COLO668 (cell line): ENCODE measurements around the gene HOXC13.

Source experiments
- DNase-seq: peaks from one replicate; lab custom pipeline; 2025; ENCODE audit not compliant: unreplicated experiment; lab: John Stamatoyannopoulos, UW

HOXC13 gene

DNA sequence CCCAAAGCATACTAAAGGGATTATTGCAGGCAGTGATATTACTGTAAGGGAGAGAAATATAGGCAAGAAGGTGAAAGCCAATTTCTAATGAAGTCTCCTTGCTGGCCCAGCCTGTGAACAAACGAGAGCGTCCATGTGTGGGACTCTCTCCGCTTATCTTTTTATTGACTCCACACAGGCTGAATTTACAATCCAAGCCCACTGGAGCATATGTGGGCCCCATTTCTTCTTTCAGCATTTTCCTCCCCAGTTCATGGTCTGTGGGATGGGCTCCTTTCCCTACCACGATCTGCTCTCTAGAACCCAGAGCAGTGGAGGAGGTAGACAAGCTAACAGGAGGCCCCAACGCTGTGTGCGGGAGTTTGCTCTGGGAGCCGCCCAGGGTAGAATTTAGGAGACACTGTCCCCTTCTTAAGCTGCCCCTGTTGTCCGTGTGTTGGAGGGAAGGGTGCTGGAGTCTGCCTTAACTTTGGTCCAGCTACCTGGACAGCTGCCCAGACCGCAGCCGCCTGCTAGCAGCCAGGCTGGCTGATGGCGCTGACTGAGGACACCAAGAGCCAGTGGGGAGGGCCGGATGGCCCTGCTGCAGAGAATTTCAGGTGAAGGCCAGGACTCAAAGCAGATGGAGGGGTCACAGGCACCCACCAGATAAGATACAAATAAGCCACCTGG, 31.1 kb downstream of the HOXC13 start:
- no peak for DNase-seq

DNA sequence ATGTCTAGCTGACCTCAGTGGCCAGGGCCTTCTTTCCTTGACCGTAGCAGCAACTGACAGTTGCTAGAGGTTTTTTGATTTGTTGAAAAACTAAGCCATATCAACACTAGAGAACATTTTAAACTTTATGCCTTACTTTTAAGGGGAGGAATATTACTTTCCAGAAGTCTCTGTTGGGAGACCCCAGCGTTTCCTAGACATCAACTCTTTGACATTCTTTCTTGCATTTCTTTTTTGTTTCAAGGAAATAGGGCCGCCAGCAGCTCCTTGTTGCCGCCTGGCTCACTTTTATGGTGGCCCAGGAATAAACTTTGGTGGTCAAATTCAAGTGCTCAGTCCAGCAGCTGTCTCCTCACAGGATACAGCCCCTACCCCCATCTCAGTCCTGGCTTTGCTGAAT, 31.8 kb downstream of the HOXC13 start:
- DNase-seq, result no peak

DNA sequence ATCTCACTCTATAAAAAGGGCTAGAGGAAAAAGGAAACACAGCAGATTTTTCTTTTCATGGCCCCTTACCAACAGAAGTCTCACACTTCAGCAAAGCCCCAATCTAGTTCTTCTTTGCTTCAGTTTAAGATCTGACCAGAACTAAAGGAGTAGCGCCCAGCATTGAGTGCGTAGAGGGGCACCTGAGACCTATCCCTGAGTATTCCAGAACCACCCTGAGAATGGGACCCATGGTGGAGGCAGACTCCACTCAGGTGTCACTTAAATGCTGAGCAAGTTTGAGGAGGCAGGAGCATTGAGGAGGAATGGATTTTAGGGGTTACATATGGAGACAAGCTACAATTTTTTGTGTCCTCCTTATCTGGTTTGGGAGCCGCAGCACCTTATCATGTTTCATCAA, 32.5 kb downstream of the HOXC13 start:
- DNase-seq, result no peak

DNA sequence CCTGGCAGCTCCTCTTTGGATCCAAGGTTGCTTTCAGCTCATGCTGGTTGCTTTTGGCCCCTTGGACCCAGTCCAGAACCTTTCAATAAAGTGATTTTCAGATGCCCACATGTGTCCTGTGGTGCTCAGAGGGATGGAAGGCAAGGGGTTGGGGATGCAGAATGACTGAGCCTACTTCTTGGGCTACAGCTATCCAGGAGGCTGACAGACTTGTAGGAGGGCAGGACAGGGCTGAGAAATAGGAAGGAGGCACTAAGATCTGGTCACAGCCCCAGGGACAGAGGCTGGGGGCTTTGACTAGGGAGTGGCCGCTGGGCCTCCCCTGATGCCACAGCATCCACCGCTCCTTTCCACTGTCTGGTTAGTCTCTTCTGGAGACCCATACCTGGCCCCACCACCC, 33.1 kb downstream of the HOXC13 start:
- no peak for DNase-seq

DNA sequence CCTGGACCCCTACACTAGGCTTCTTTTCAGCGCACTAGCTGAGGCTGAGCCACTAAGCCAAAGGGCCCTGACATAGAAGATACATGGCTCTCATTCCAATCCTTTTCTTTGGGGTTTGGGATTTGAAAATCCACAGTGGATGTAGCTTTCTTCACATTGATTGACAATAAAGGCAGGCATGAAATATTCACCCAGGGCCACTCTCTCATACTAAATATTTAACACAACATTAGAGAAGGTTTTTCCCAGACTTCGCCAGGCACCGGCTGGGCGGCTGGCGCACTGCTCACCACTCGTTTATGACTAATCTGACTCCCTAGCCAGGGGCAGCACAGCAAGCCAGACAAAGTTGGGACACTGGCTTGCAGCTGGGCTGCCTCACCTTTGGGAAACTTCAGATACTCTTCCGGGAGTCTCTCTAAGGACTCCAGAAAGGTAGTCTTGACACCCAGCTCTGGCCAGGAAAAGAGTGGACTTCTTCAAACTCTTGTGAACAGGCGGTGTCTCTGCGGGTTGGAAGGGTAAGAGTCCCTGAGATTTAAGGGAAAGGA, 33.6 kb downstream of the HOXC13 start:
- no peak for DNase-seq

GRCh38 chr12:53972722-53973235, 34.1 kb downstream of the HOXC13 start, which contains the start of gene HOXC11:
TSS of gene HOXC11 (plus strand) at chr12:53973126. CDS start at chr12:53973242, 116 bp downstream.
- DNase-seq, result no peak

GRCh38 chr12:53973236-53974042, 34.8 kb downstream of the HOXC13 start:
- no peak for DNase-seq

- no peak for DNase-seq
These were observed 35.7 kb downstream of the HOXC13 start, which contains the start of gene HOTAIR for GRCh38 chr12:53974084-53975063. TSS of gene HOTAIR (minus strand) at chr12:53974954.

DNA sequence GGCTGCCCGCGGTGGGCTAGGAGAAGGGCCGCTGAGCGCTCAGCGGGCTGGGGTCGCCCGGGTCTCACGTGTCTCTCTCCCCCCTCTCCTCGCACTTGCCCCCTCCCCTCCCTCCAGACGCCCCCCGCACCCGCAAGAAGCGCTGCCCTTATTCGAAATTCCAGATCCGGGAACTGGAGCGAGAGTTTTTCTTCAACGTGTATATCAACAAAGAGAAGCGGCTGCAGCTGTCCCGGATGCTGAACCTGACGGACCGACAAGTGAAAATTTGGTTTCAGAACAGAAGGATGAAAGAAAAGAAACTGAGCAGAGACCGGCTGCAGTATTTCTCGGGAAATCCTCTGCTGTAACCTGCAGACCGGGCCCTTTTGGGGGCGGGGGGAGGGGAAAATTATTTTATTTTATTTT, 36.4 kb downstream of the HOXC13 start:
- DNase-seq, result no peak

DNA sequence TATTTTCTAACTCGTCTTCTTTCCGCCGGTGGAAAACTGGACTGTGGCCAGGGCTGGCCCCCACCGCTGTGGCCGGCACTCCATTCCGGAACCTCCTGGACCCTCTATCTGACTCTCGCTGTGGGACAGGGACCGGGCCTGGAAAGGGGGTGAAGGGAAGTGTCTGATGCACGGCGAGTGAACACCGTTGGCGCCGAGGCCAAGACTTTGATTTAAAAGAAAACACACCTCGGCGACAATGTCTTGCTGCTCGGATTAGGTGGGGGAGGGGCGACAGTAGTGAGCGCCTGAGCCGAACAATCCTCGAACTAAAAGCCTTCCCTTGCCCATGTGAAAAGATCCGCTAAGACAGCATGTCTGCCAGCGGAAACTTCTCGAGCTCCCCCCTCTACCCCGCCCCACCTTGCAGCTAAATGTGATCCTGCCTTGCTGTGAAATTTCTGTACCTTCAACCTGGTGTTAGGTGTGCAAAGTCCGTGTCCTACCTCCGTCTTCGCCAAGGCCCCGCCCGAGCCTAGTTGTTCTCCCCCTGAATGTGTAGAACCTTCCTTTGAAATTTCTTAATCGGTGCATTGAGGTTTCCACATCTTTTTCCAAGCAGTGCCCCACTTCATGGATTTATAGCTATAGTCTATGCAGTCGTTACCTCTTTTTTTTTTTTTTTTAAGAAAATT, 37.0 kb downstream of the HOXC13 start:
- DNase-seq, result no peak

- no peak for DNase-seq
These were observed 37.7 kb downstream of the HOXC13 start for GRCh38 chr12:53976172-53976822.

- no peak for DNase-seq
These were observed 38.4 kb downstream of the HOXC13 start for GRCh38 chr12:53976823-53977595.

DNA sequence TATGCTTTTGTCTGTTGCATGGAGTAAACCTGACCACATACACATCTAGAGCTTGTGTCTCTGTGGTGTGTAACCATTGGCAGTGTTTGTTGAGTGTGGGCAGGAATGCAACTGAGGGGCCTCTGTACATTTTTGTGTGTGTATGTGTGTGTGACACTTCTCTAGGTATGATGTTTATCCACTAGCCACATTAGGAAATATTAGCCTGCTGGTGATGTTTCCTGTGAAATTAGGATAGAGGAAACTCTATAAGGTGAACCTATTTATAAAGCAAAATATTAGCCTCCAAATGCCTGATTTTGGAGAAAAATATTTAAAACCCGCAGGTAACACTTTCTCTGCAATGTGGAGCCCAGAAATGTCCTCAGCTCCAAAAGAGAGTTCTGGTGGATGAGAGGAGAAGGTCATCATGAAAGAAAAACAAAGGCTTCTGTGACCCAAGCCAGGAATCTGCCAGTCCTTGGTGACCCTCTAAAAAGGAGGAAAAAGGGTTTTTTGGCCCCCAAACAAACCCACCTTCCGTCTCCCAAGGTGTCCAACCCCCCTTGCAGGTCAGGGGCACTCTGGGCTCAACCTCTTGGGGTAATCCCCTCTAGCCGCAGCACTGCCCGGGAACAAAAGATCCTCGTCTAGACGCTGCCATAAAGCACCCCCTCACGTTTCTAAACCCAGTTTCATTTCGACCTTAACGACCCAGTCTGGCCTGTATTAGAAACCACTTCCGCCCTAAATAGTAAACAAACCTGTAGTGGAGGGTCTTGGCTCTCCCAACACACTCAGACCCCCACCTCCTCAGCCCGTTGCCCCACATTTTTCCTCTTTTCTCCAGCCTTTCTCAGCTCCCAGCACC, 39.2 kb downstream of the HOXC13 start:
- DNase-seq, result no peak

GRCh38 chr12:53978477-53979356, 40.1 kb downstream of the HOXC13 start:
- no peak for DNase-seq

DNA sequence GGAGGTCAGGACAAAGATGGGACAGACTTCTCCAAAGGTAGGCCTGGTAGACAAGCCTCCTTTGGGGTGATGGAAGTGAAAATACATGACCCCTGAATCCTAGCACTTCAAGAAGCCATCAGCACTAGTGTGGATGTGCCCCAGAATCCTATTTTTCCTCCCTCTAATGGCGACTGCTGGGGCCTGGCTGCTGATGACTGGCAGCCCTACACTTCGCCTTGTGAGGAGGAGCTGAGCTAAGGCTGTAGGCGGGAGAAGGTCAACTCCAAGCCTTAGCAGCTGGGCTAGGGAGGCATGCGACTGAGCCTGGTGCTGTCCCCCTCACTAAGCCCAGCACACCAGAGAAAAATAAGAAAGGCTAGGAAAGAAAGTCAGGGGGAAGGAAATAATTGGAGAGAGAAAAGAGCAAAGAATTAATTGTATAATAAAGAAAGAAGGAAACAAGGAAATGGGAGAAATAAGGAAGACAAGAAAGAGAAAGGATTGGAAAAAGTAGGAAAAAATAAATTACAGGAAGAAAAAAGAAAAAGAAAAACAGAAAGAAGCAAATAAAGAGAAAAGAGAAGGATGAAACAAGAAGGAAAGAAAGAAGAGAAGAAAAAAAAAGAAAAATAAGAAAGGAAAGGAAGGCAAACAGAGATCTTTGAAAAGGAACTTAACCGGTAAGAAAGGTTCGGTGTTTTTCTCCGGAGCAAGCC, 41.6 kb downstream of the HOXC13 start:
- DNase-seq, result no peak

DNA sequence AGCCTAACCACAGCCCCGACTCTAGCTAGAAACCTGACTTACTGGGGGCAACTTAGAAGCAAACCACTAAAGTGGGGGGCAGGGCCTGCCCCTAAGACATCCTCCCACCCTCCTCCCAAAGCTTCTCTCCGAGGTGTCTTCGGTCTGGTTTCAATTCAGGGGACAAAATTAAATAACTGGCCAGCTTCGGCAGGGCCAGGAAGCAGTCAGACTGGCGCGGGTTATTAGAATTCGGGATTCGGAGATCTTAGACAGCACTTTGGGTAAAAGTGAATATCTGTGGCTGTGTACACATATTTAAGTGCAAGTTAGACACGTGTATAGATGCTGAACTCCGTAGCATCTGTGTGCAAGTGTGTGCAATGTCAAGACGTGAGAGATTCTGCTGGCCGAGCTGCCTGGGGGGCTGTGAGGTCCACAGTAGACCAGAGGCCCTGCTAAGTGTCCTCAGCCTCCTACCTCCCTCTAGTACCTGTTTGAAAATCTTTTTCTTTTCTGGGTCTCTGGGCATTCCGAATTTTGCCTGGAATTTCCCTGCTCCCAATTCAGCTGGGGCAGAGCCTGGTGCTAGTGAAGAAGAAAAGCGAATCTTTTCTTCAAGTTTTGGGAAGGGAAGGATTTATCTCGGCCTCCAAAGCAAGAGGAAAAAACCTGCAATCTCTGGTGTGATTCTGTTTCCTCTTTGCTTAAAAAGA, 42.3 kb downstream of the HOXC13 start:
- no peak for DNase-seq
